Neural crest cell (in vitro differentiated cells): ENCODE measurements around the gene WDR43. TPM values are rescaled to one million over a fixed set of nuclear protein-coding genes. Genes with fewer than 3 reads are reported as not detected.

ENCODE experiments used
- DNase-seq: peaks from one replicate; pipeline ENCODE4 v3.0.0; 2021; ENCODE audit warnings: low read depth, mixed read lengths, low spot score
- H3K27ac Mint-ChIP-seq: one replicate; pipeline ENCODE4 v1.8.0; 2021; ENCODE audit warnings: mild to moderate bottlenecking, mixed read lengths; ENCODE audit not compliant: unreplicated experiment
- H3K27me3 Mint-ChIP-seq: 2 replicates; pipeline ENCODE4 v1.8.0; 2021; ENCODE audit warnings: low read depth, mild to moderate bottlenecking, mixed read lengths
- H3K36me3 Mint-ChIP-seq: 2 replicates; pipeline ENCODE4 v1.8.0; 2021; ENCODE audit warnings: low read depth, mild to moderate bottlenecking, mixed read lengths
- H3K4me1 Mint-ChIP-seq: 2 replicates; pipeline ENCODE4 v1.8.0; 2021; ENCODE audit warnings: mixed read lengths
- H3K4me3 Mint-ChIP-seq: one replicate; pipeline ENCODE4 v1.8.0; 2021; ENCODE audit warnings: mild to moderate bottlenecking, mixed read lengths
- H3K9me3 Mint-ChIP-seq: 2 replicates; pipeline ENCODE4 v1.8.0; 2021; ENCODE audit warnings: mixed read lengths
- CTCF ChIP-seq: fragments of 200-600 bp; sonication (generic); conservative IDR thresholded peaks from 2 replicates; pipeline ENCODE4 v1.5.0; 2021; ENCODE audit warnings: antibody characterized with exemption, mild to moderate bottlenecking
- total RNA-seq: library from RNA; stranded (reverse); gene quantifications from 2 replicates; pipeline ENCODE4 v1.2.1, GENCODE V29; 2021

The WDR43 gene
- total RNA-seq, 1 donor from 2014 or later, result 70.6 TPM

DNA sequence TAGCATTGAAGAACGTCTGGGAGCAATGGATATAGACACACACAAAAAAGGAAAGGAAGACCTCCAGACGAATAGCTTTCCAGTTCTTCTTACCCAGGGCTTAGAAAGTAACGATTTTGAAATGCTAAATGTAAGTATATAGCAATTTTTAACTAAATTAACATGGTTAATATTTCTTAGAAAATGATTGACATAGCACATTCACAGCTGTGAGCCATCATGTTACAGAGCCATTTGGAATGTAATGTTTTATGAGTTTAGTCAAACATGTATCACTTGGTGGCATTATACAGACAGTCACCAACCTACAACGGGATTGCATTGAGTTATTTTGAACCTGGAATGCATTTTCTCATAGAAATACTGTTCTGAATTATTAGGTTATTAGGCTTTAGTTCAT, 35.1 kb downstream of the WDR43 start:
- Mint-ChIP-seq H3K27ac (no peak overlapping the region), H3K4me1 (no peaks in the 10 kb centered on the region), H3K36me3 (peaks cover 13% of the 10 kb centered on the region), H3K27me3 (no peaks in the 10 kb centered on the region), H3K9me3 (no peaks in the 10 kb centered on the region), H3K4me3 (no peak overlapping the region)
- no peak for TF ChIP-seq CTCF
- DNase-seq, result no peak

DNA sequence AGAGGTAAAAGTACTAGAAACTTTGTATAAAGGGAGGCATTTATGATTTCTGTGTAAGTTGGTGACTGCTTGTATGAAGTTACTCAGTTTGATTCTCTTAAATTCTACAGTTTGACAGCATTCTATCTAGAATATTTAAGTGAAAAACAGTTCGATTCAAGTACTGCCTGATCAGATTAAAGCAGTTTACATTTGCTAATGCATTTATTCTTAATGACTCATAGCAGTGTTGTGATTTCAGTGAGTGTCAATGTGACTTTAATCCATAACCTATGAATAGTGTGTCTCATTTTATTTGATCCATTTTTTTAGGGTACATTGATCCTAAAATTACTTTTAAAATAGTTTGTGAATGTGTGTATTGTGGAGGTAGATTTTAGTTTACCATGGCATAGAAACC, 35.7 kb downstream of the WDR43 start:
- Mint-ChIP-seq H3K9me3 (no peaks in the 10 kb centered on the region), H3K4me1 (no peaks in the 10 kb centered on the region), H3K27me3 (no peaks in the 10 kb centered on the region), H3K4me3 (no peak overlapping the region), H3K36me3 (peaks cover 12% of the 10 kb centered on the region), H3K27ac (no peak overlapping the region)
- TF ChIP-seq CTCF, result no peak
- DNase-seq, result no peak

DNA sequence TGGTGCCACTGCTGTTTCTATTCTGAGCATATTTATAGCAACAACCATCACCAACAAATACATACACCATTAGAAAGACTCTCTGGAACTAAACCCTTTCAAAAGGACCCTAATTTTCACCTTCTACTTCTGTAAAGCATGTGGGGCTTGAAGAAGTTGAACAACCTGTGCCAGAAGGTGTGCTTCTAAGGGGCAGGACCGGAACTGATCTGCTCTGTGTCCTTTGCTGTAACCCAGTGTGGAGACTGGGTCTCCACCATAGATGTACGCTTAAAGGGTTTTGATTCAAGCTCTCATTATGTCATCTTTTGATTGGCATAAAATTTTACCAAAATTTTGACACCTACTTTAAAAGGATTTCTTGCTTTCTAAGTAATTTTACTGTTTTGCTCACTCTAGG, 40.3 kb downstream of the WDR43 start:
- no peak for DNase-seq
- no peak for TF ChIP-seq CTCF
- Mint-ChIP-seq H3K36me3 (peaks cover 14% of the 10 kb centered on the region), H3K9me3 (no peaks in the 10 kb centered on the region), H3K27ac (no peak overlapping the region), H3K4me1 (no peaks in the 10 kb centered on the region), H3K4me3 (no peak overlapping the region), H3K27me3 (no peaks in the 10 kb centered on the region)

DNA sequence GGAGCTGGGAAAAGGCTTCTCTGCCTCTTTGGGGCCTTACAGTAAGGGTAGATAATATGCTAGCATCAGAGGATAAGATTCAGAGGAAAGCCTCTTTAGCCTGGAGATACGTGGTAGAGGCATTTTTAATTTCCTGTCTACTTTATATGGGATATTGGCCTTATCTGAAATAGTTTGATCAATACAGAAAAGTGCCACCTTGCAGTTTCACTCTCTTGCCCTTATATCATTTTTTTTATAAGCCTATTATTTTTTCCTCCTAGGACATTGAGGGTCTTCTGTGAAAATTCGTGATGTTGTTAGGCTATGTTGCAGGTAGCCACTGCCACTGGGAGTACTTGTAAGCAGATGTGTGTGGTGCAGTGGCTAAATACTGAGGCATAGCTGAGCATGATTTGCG, 46.5 kb downstream of the WDR43 start:
- Mint-ChIP-seq H3K4me3 (no peak overlapping the region), H3K9me3 (no peaks in the 10 kb centered on the region), H3K4me1 (no peaks in the 10 kb centered on the region), H3K27ac (no peak overlapping the region), H3K36me3 (peaks cover 46% of the 10 kb centered on the region), H3K27me3 (no peaks in the 10 kb centered on the region)
- DNase-seq, result no peak
- no peak for TF ChIP-seq CTCF

GRCh38 chr2:28944535-28945248, 50.2 kb downstream of the WDR43 start:
- Mint-ChIP-seq H3K9me3 (peaks cover 5% of the 10 kb centered on the region), H3K4me1 (no peaks in the 10 kb centered on the region), H3K27ac (peak overlapping the region; percentile 58), H3K27me3 (no peaks in the 10 kb centered on the region), H3K4me3 (no peak overlapping the region), H3K36me3 (peaks cover 53% of the 10 kb centered on the region)
- no peak for DNase-seq
- no peak for TF ChIP-seq CTCF
